C4-2B (cell line): ENCODE measurements around the gene JAG2.

Experiments
- ZFX ChIP-seq: fragments of 450-650 bp; IDR thresholded peaks from 2 replicates; pipeline ENCODE4 v1.6.1; 2017
- TF ChIP-seq, protein P1 (sequence below): fragments of 450-650 bp; conservative IDR thresholded peaks from 2 replicates; pipeline ENCODE4 v1.5.1; 2017; ENCODE audit warnings: mild to moderate bottlenecking

GRCh38 chr14:105153739-105154475, 14.7 kb downstream of the JAG2 start:
- TF ChIP-seq, protein P1, sequence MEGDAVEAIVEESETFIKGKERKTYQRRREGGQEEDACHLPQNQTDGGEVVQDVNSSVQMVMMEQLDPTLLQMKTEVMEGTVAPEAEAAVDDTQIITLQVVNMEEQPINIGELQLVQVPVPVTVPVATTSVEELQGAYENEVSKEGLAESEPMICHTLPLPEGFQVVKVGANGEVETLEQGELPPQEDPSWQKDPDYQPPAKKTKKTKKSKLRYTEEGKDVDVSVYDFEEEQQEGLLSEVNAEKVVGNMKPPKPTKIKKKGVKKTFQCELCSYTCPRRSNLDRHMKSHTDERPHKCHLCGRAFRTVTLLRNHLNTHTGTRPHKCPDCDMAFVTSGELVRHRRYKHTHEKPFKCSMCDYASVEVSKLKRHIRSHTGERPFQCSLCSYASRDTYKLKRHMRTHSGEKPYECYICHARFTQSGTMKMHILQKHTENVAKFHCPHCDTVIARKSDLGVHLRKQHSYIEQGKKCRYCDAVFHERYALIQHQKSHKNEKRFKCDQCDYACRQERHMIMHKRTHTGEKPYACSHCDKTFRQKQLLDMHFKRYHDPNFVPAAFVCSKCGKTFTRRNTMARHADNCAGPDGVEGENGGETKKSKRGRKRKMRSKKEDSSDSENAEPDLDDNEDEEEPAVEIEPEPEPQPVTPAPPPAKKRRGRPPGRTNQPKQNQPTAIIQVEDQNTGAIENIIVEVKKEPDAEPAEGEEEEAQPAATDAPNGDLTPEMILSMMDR, result no peak
- no peak for TF ChIP-seq ZFX
